A549 (cell line): ENCODE results near the gene RTBDN.
A peak's percentile ranks its signal among the peaks of the same experiment; 100 is the strongest.

Experiments used
- FOSB ChIP-seq: fragments of 250-450 bp; sonication (Bioruptor Pico); IDR thresholded peaks from 2 replicates; pipeline ENCODE4 v1.5.0; 2020; ENCODE audit warnings: mild to moderate bottlenecking, moderate library complexity
- MAZ ChIP-seq: fragments of 150-350 bp; IDR thresholded peaks from 2 replicates; pipeline ENCODE4 v1.6.1; 2014; ENCODE audit warnings: antibody characterized with exemption, low read depth, low read length, borderline replicate concordance
- TF ChIP-seq, protein P1 (sequence below): fragments of >200 bp; sonication (Bioruptor Twin); formaldehyde crosslinking; IDR thresholded peaks from 3 replicates; pipeline ENCODE4 v1.5.1; 2016
- TF ChIP-seq, protein P2 (sequence below): IDR thresholded peaks from 2 replicates; pipeline ENCODE4 v1.6.1; 2012
- TF ChIP-seq, protein P3 (sequence below): fragments of >200 bp; sonication (Bioruptor Twin); formaldehyde crosslinking; IDR thresholded peaks from 3 replicates; pipeline ENCODE4 v1.6.1; 2016

DNA sequence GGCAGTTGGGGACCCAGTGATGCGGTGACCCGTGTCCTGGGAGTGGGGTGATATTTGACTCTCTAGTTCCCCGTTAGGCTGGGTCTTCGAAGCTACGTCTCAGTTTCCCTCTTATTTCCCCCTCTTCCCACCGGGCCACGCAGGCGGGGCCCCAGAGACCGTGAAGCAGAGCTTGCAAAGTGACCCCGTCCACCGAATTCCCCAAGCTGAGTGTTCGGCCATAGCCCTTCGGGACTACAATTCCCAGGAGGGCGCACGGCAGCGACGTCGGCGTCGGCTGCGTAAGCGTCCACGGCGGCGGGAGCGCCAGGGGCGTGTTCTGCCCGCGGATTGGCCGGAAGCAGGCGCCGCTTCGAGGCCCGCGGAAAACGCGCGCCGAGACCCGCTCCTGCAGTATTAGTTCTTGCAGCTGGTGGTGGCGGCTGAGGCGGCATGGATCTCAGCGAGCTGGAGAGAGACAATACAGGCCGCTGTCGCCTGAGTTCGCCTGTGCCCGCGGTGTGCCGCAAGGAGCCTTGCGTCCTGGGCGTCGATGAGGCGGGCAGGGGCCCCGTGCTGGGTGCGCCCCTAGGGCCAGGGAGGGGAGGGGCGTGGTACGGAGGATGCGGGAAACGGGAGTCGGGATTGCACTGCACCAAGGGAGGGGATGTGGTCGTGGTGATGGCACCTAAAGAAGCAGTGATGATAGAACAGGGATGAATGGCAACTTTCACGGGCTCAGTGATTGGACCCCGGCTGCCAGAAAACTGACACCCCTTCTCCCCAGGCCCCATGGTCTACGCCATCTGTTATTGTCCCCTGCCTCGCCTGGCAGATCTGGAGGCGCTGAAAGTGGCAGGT, 27.9 kb downstream of the RTBDN start, which contains the start of gene RNASEH2A:
- TF ChIP-seq FOSB (CRISPR knock-in tag) (no peak), MAZ (no peak)
- TF ChIP-seq, protein P1, sequence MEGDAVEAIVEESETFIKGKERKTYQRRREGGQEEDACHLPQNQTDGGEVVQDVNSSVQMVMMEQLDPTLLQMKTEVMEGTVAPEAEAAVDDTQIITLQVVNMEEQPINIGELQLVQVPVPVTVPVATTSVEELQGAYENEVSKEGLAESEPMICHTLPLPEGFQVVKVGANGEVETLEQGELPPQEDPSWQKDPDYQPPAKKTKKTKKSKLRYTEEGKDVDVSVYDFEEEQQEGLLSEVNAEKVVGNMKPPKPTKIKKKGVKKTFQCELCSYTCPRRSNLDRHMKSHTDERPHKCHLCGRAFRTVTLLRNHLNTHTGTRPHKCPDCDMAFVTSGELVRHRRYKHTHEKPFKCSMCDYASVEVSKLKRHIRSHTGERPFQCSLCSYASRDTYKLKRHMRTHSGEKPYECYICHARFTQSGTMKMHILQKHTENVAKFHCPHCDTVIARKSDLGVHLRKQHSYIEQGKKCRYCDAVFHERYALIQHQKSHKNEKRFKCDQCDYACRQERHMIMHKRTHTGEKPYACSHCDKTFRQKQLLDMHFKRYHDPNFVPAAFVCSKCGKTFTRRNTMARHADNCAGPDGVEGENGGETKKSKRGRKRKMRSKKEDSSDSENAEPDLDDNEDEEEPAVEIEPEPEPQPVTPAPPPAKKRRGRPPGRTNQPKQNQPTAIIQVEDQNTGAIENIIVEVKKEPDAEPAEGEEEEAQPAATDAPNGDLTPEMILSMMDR, result no peak
- TF ChIP-seq, protein P2, sequence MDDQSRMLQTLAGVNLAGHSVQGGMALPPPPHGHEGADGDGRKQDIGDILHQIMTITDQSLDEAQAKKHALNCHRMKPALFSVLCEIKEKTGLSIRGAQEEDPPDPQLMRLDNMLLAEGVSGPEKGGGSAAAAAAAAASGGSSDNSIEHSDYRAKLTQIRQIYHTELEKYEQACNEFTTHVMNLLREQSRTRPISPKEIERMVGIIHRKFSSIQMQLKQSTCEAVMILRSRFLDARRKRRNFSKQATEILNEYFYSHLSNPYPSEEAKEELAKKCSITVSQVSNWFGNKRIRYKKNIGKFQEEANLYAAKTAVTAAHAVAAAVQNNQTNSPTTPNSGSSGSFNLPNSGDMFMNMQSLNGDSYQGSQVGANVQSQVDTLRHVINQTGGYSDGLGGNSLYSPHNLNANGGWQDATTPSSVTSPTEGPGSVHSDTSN, result no peak
- TF ChIP-seq, protein P3, sequence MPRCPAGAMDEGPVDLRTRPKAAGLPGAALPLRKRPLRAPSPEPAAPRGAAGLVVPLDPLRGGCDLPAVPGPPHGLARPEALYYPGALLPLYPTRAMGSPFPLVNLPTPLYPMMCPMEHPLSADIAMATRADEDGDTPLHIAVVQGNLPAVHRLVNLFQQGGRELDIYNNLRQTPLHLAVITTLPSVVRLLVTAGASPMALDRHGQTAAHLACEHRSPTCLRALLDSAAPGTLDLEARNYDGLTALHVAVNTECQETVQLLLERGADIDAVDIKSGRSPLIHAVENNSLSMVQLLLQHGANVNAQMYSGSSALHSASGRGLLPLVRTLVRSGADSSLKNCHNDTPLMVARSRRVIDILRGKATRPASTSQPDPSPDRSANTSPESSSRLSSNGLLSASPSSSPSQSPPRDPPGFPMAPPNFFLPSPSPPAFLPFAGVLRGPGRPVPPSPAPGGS, result 0 out of 3 replicates have a peak, but pooled peaks have one; percentile 27
